Measurements from ENCODE around the gene PHC3.

DNA sequence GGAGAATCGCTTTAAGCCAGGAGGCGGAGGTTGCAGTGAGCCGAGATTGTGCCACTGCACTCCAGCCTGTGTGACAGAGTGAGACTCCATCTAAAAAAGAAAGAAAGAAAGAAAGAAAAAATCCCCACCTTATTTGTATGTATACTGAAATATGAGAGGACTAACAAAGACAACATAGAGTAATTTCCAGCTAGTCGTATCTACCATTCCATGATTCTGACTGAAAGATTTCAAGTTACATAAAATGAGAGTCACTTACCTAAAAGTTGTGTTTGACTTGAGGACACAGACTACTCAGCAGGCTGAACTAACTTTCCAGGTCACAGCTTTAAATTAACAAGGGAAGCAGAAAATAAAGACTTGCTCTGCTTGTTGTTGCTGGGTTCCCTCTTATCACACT is 21.9 kb upstream of the PHC3 start:
- TF ChIP-seq, protein P1, sequence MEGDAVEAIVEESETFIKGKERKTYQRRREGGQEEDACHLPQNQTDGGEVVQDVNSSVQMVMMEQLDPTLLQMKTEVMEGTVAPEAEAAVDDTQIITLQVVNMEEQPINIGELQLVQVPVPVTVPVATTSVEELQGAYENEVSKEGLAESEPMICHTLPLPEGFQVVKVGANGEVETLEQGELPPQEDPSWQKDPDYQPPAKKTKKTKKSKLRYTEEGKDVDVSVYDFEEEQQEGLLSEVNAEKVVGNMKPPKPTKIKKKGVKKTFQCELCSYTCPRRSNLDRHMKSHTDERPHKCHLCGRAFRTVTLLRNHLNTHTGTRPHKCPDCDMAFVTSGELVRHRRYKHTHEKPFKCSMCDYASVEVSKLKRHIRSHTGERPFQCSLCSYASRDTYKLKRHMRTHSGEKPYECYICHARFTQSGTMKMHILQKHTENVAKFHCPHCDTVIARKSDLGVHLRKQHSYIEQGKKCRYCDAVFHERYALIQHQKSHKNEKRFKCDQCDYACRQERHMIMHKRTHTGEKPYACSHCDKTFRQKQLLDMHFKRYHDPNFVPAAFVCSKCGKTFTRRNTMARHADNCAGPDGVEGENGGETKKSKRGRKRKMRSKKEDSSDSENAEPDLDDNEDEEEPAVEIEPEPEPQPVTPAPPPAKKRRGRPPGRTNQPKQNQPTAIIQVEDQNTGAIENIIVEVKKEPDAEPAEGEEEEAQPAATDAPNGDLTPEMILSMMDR (IDR thresholded peaks at IDR 0.05) = no peak
- TF ChIP-seq EP300 (IDR thresholded peaks at IDR 0.05) = no peak
- no peak for TF ChIP-seq POLR2A (IDR thresholded peaks at IDR 0.05)
- TF ChIP-seq POLR2AphosphoS5 (IDR thresholded peaks at IDR 0.05) = no peak
